HEK293 (cell line): ENCODE results near the gene GAST.

Experiments
- BCL11B ChIP-seq: fragments of 450-650 bp; formaldehyde crosslinking; IDR thresholded peaks from 2 replicates; pipeline ENCODE4 v1.5.1; 2016; ENCODE audit warnings: low read depth, missing biosample characterization, missing genetic modification characterization
- GLI2 ChIP-seq: fragments of 450-650 bp; formaldehyde crosslinking; IDR thresholded peaks from 2 replicates; pipeline ENCODE4; 2017; ENCODE audit warnings: missing biosample characterization, missing genetic modification characterization, low read depth, borderline replicate concordance
- IKZF3 ChIP-seq: fragments of 450-650 bp; IDR thresholded peaks from 2 replicates; pipeline ENCODE4 v1.5.0; 2018; ENCODE audit warnings: missing biosample characterization, mild to moderate bottlenecking, missing genetic modification characterization, moderate library complexity
- PRDM10 ChIP-seq: fragments of 450-650 bp; formaldehyde crosslinking; IDR thresholded peaks from 2 replicates; pipeline ENCODE4 v1.5.1; 2016; ENCODE audit warnings: missing biosample characterization, missing genetic modification characterization
- ZBTB20 ChIP-seq: fragments of 450-650 bp; formaldehyde crosslinking; IDR thresholded peaks from 2 replicates; pipeline ENCODE4 v1.5.1; 2016; ENCODE audit warnings: missing biosample characterization, missing genetic modification characterization
- ZNF112 ChIP-seq: fragments of 450-650 bp; formaldehyde crosslinking; IDR thresholded peaks from 2 replicates; pipeline ENCODE4 v1.5.0; 2017; ENCODE audit warnings: missing biosample characterization, missing genetic modification characterization
- ZNF157 ChIP-seq: fragments of 450-650 bp; formaldehyde crosslinking; IDR thresholded peaks from 2 replicates; pipeline ENCODE4 v1.5.1; 2016; ENCODE audit warnings: missing biosample characterization, missing genetic modification characterization
- ZNF175 ChIP-seq: fragments of 450-650 bp; formaldehyde crosslinking; IDR thresholded peaks from 2 replicates; pipeline ENCODE4 v1.5.1; 2016; ENCODE audit warnings: missing biosample characterization, missing genetic modification characterization
- ZNF223 ChIP-seq: fragments of 450-650 bp; formaldehyde crosslinking; IDR thresholded peaks from 2 replicates; pipeline ENCODE4 v1.5.1; 2016; ENCODE audit warnings: missing biosample characterization, missing genetic modification characterization
- ZNF280C ChIP-seq: fragments of 450-650 bp; formaldehyde crosslinking; IDR thresholded peaks from 2 replicates; pipeline ENCODE4 v1.5.1; 2016; ENCODE audit warnings: missing biosample characterization, missing genetic modification characterization
- ZNF292 ChIP-seq: fragments of 450-650 bp; formaldehyde crosslinking; IDR thresholded peaks from 2 replicates; pipeline ENCODE4 v1.5.1; 2016; ENCODE audit warnings: low read depth, missing biosample characterization, missing genetic modification characterization, borderline replicate concordance
- ZNF362 ChIP-seq: fragments of 450-650 bp; formaldehyde crosslinking; IDR thresholded peaks from 2 replicates; pipeline ENCODE4 v1.5.1; 2016; ENCODE audit warnings: missing biosample characterization, missing genetic modification characterization
- ZNF404 ChIP-seq: fragments of 450-650 bp; formaldehyde crosslinking; IDR thresholded peaks from 2 replicates; pipeline ENCODE4 v1.5.1; 2017; ENCODE audit warnings: missing biosample characterization, missing genetic modification characterization
- ZNF548 ChIP-seq: fragments of 450-650 bp; formaldehyde crosslinking; IDR thresholded peaks from 2 replicates; pipeline ENCODE4 v1.5.1; 2016; ENCODE audit warnings: missing biosample characterization, missing genetic modification characterization
- ZNF670 ChIP-seq: fragments of 450-650 bp; formaldehyde crosslinking; IDR thresholded peaks from 2 replicates; pipeline ENCODE4 v1.5.1; 2016; ENCODE audit warnings: missing biosample characterization, missing genetic modification characterization, low read depth
- ZSCAN16 ChIP-seq: fragments of 450-650 bp; formaldehyde crosslinking; IDR thresholded peaks from 2 replicates; pipeline ENCODE4 v1.5.1; 2016; ENCODE audit warnings: missing biosample characterization, missing genetic modification characterization
- ZSCAN23 ChIP-seq: fragments of 450-650 bp; formaldehyde crosslinking; IDR thresholded peaks from 2 replicates; pipeline ENCODE4 v1.5.1; 2016; ENCODE audit warnings: missing biosample characterization, missing genetic modification characterization
- ZXDB ChIP-seq: fragments of 450-650 bp; formaldehyde crosslinking; IDR thresholded peaks from 2 replicates; pipeline ENCODE4 v1.5.1; 2016; ENCODE audit warnings: missing biosample characterization, missing genetic modification characterization
- TF ChIP-seq, protein P1 (sequence below): fragments of 450-650 bp; formaldehyde crosslinking; IDR thresholded peaks from 2 replicates; pipeline ENCODE4 v1.5.1; 2016; ENCODE audit warnings: missing biosample characterization, missing genetic modification characterization
- TF ChIP-seq, protein P2 (sequence below): fragments of 450-650 bp; IDR thresholded peaks from 2 replicates; pipeline ENCODE4 v1.5.1; 2018; ENCODE audit warnings: missing biosample characterization, missing genetic modification characterization
- TF ChIP-seq, protein P3 (sequence below): fragments of 450-650 bp; formaldehyde crosslinking; IDR thresholded peaks from 2 replicates; pipeline ENCODE4 v1.5.1; 2016; ENCODE audit warnings: missing biosample characterization, missing genetic modification characterization
- TF ChIP-seq, protein P4 (sequence below): fragments of 450-650 bp; formaldehyde crosslinking; optimal IDR thresholded peaks from 2 replicates; pipeline ENCODE3; 2016; ENCODE audit warnings: missing biosample characterization, mild to moderate bottlenecking, missing genetic modification characterization
- TF ChIP-seq, protein P5 (sequence below): fragments of 450-650 bp; formaldehyde crosslinking; IDR thresholded peaks from 2 replicates; pipeline ENCODE4; 2016; ENCODE audit warnings: missing biosample characterization, missing genetic modification characterization

Gene GAST

GRCh38 chr17:41687828-41688640, 24.1 kb upstream of the GAST start (continued):
- TF ChIP-seq, protein P1, sequence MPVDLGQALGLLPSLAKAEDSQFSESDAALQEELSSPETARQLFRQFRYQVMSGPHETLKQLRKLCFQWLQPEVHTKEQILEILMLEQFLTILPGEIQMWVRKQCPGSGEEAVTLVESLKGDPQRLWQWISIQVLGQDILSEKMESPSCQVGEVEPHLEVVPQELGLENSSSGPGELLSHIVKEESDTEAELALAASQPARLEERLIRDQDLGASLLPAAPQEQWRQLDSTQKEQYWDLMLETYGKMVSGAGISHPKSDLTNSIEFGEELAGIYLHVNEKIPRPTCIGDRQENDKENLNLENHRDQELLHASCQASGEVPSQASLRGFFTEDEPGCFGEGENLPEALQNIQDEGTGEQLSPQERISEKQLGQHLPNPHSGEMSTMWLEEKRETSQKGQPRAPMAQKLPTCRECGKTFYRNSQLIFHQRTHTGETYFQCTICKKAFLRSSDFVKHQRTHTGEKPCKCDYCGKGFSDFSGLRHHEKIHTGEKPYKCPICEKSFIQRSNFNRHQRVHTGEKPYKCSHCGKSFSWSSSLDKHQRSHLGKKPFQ = no peak
- TF ChIP-seq ZSCAN16 (tag by site-specific recombination) (no peak), ZXDB (tag by site-specific recombination) (no peak), ZBTB20 (no peak), ZNF157 (tag by site-specific recombination) (no peak), ZNF670 (tag by site-specific recombination) (no peak), ZNF404 (no peak), ZNF362 (tag by site-specific recombination) (no peak), ZNF175 (no peak), ZNF292 (tag by site-specific recombination) (no peak), BCL11B (tag by site-specific recombination) (no peak; the same call in 1 of the 2 replicates), ZNF112 (tag by site-specific recombination) (no peak), ZNF280C (tag by site-specific recombination) (no peak), ZNF223 (no peak), GLI2 (tag by site-specific recombination) (no peak), PRDM10 (tag by site-specific recombination) (peak; percentile 98), ZSCAN23 (tag by site-specific recombination) (no peak), ZNF548 (tag by site-specific recombination) (no peak), IKZF3 (tag by site-specific recombination) (no peak)
- TF ChIP-seq, protein P2, sequence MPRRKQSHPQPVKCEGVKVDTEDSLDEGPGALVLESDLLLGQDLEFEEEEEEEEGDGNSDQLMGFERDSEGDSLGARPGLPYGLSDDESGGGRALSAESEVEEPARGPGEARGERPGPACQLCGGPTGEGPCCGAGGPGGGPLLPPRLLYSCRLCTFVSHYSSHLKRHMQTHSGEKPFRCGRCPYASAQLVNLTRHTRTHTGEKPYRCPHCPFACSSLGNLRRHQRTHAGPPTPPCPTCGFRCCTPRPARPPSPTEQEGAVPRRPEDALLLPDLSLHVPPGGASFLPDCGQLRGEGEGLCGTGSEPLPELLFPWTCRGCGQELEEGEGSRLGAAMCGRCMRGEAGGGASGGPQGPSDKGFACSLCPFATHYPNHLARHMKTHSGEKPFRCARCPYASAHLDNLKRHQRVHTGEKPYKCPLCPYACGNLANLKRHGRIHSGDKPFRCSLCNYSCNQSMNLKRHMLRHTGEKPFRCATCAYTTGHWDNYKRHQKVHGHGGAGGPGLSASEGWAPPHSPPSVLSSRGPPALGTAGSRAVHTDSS = no peak
- TF ChIP-seq, protein P3, sequence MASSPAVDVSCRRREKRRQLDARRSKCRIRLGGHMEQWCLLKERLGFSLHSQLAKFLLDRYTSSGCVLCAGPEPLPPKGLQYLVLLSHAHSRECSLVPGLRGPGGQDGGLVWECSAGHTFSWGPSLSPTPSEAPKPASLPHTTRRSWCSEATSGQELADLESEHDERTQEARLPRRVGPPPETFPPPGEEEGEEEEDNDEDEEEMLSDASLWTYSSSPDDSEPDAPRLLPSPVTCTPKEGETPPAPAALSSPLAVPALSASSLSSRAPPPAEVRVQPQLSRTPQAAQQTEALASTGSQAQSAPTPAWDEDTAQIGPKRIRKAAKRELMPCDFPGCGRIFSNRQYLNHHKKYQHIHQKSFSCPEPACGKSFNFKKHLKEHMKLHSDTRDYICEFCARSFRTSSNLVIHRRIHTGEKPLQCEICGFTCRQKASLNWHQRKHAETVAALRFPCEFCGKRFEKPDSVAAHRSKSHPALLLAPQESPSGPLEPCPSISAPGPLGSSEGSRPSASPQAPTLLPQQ (tag by site-specific recombination) = peak; percentile 81
- TF ChIP-seq, protein P4, sequence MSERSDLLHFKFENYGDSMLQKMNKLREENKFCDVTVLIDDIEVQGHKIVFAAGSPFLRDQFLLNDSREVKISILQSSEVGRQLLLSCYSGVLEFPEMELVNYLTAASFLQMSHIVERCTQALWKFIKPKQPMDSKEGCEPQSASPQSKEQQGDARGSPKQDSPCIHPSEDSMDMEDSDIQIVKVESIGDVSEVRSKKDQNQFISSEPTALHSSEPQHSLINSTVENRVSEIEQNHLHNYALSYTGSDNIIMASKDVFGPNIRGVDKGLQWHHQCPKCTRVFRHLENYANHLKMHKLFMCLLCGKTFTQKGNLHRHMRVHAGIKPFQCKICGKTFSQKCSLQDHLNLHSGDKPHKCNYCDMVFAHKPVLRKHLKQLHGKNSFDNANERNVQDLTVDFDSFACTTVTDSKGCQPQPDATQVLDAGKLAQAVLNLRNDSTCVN (tag by site-specific recombination) = no peak
- TF ChIP-seq, protein P5, sequence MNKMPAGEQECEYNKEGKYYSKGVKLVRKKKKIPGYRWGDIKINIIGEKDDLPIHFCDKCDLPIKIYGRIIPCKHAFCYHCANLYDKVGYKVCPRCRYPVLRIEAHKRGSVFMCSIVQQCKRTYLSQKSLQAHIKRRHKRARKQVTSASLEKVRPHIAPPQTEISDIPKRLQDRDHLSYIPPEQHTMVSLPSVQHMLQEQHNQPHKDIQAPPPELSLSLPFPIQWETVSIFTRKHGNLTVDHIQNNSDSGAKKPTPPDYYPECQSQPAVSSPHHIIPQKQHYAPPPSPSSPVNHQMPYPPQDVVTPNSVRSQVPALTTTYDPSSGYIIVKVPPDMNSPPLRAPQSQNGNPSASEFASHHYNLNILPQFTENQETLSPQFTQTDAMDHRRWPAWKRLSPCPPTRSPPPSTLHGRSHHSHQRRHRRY (tag by site-specific recombination) = no peak
